ENCODE measurements around the gene PTPN22. TPM values are rescaled to one million over a fixed set of nuclear protein-coding genes. Genes with fewer than 3 reads are reported as not detected.

PTPN22 gene
- polyA plus RNA-seq, 1 donor (not counting 4 experiments of a cell fraction or from before 2014, with no cell fraction given): 0.39 TPM

GRCh38 chr1:113895098-113895497, 23.6 kb upstream of the PTPN22 start:
- Histone ChIP-seq H3K36me3 (ENCODE audit: control insufficient read depth in 2 of 2, extremely low read depth in 1 of 2, insufficient read depth in 2 of 2, low read length in 2 of 2) (peaks cover 7 to 12% of the 10 kb centered on the region in 2 experiments), H3K4me1 (ENCODE audit: control insufficient read depth, extremely low read depth, insufficient read depth, low read length) (no peaks in the 10 kb centered on the region), H3K79me2 (ENCODE audit: control insufficient read depth, insufficient read depth, low read length) (no peaks in the 10 kb centered on the region), H3K27ac (ENCODE audit: control insufficient read depth, insufficient read depth, low read length) (no peak overlapping the region), H3K9ac (ENCODE audit: control insufficient read depth, extremely low read depth, insufficient read depth, low read length) (no peak overlapping the region), H3K4me2 (ENCODE audit: control insufficient read depth, extremely low read depth, insufficient read depth, low read depth, low read length) (no peak overlapping the region), H3K27me3 (ENCODE audit: control insufficient read depth, extremely low read depth, insufficient read depth, low read length) (no peaks in the 10 kb centered on the region), H3K9me3 (ENCODE audit: control insufficient read depth, low read depth, low read length) (no peaks in the 10 kb centered on the region), H4K20me1 (ENCODE audit: control insufficient read depth, extremely low read depth, insufficient read depth, low read length) (no peaks in the 10 kb centered on the region), H3K9me1 (ENCODE audit: control insufficient read depth, extremely low read depth, insufficient read depth, low read length) (no peaks in the 10 kb centered on the region), H2AFZ (ENCODE audit: control insufficient read depth, low read length) (no peak overlapping the region), H3K4me3 (ENCODE audit: control insufficient read depth in 2 of 3, extremely low read depth in 1 of 3, insufficient read depth in 2 of 3, low read depth in 1 of 3, low read length in 3 of 3) (no peak overlapping the region)
- FAIRE-seq (no peak), DNase-seq (ENCODE audit: low read depth, low spot score) (no peak)
- dilution Hi-C loops (cut with MboI; ENCODE audit: extremely low pct_ligation_motif_present, low sequenced_read_pairs): no loop called here
- TF ChIP-seq EZH2 (IDR thresholded peaks at IDR 0.05; ENCODE audit: low read length) (no peak), CTCF (optimal IDR thresholded peaks at IDR 0.05 in 1 of 3, IDR thresholded peaks at IDR 0.05 in 1 of 3, conservative IDR thresholded peaks at IDR 0.05 in 1 of 3; ENCODE audit: extremely low read depth in 1 of 3, insufficient read depth in 2 of 3, low read length in 3 of 3) (no peak)

- dilution Hi-C loops (cut with MboI; ENCODE audit: extremely low pct_ligation_motif_present, low sequenced_read_pairs): no loop called here
- Histone ChIP-seq H3K27ac (ENCODE audit: control insufficient read depth, insufficient read depth, low read length) (no peak overlapping the region), H2AFZ (ENCODE audit: control insufficient read depth, low read length) (no peak overlapping the region), H3K9me3 (ENCODE audit: control insufficient read depth, low read depth, low read length) (no peaks in the 10 kb centered on the region), H3K4me2 (ENCODE audit: control insufficient read depth, extremely low read depth, insufficient read depth, low read depth, low read length) (no peak overlapping the region), H3K4me1 (ENCODE audit: control insufficient read depth, extremely low read depth, insufficient read depth, low read length) (peaks cover 3% of the 10 kb centered on the region), H4K20me1 (ENCODE audit: control insufficient read depth, extremely low read depth, insufficient read depth, low read length) (no peaks in the 10 kb centered on the region), H3K4me3 (ENCODE audit: control insufficient read depth in 2 of 3, extremely low read depth in 1 of 3, insufficient read depth in 2 of 3, low read depth in 1 of 3, low read length in 3 of 3) (no peak overlapping the region), H3K36me3 (ENCODE audit: control insufficient read depth in 2 of 2, extremely low read depth in 1 of 2, insufficient read depth in 2 of 2, low read length in 2 of 2) (peaks cover 6 to 9% of the 10 kb centered on the region in 2 experiments), H3K9me1 (ENCODE audit: control insufficient read depth, extremely low read depth, insufficient read depth, low read length) (no peaks in the 10 kb centered on the region), H3K9ac (ENCODE audit: control insufficient read depth, extremely low read depth, insufficient read depth, low read length) (no peak overlapping the region), H3K79me2 (ENCODE audit: control insufficient read depth, insufficient read depth, low read length) (no peaks in the 10 kb centered on the region), H3K27me3 (ENCODE audit: control insufficient read depth, extremely low read depth, insufficient read depth, low read length) (no peaks in the 10 kb centered on the region)
- FAIRE-seq: no peak
- DNase-seq (ENCODE audit: low read depth, low spot score): no peak
- TF ChIP-seq EZH2 (IDR thresholded peaks at IDR 0.05; ENCODE audit: low read length): no peak
These were observed 21.8 kb upstream of the PTPN22 start for GRCh38 chr1:113893267-113893666.

GRCh38 chr1:113891631-113892220, 20.2 kb upstream of the PTPN22 start:
- Histone ChIP-seq H3K36me3 (ENCODE audit: control insufficient read depth in 2 of 2, extremely low read depth in 1 of 2, insufficient read depth in 2 of 2, low read length in 2 of 2) (peaks cover 0 to 4% of the 10 kb centered on the region in 2 experiments), H3K4me3 (ENCODE audit: control insufficient read depth in 2 of 3, extremely low read depth in 1 of 3, insufficient read depth in 2 of 3, low read depth in 1 of 3, low read length in 3 of 3) (no peak overlapping the region), H3K4me2 (ENCODE audit: control insufficient read depth, extremely low read depth, insufficient read depth, low read depth, low read length) (no peak overlapping the region), H3K27me3 (ENCODE audit: control insufficient read depth, extremely low read depth, insufficient read depth, low read length) (no peaks in the 10 kb centered on the region), H3K9me3 (ENCODE audit: control insufficient read depth, low read depth, low read length) (no peaks in the 10 kb centered on the region), H4K20me1 (ENCODE audit: control insufficient read depth, extremely low read depth, insufficient read depth, low read length) (no peaks in the 10 kb centered on the region), H2AFZ (ENCODE audit: control insufficient read depth, low read length) (no peak overlapping the region), H3K27ac (ENCODE audit: control insufficient read depth, insufficient read depth, low read length) (no peak overlapping the region), H3K4me1 (ENCODE audit: control insufficient read depth, extremely low read depth, insufficient read depth, low read length) (peaks cover 11% of the 10 kb centered on the region), H3K79me2 (ENCODE audit: control insufficient read depth, insufficient read depth, low read length) (no peaks in the 10 kb centered on the region), H3K9me1 (ENCODE audit: control insufficient read depth, extremely low read depth, insufficient read depth, low read length) (no peaks in the 10 kb centered on the region), H3K9ac (ENCODE audit: control insufficient read depth, extremely low read depth, insufficient read depth, low read length) (no peak overlapping the region)
- dilution Hi-C loops (cut with MboI; ENCODE audit: extremely low pct_ligation_motif_present, low sequenced_read_pairs): no loop called here
- FAIRE-seq: no peak
- no peak for TF ChIP-seq EZH2 (IDR thresholded peaks at IDR 0.05; ENCODE audit: low read length)
- no peak for TF ChIP-seq CTCF (optimal IDR thresholded peaks at IDR 0.05 in 1 of 3, IDR thresholded peaks at IDR 0.05 in 1 of 3, conservative IDR thresholded peaks at IDR 0.05 in 1 of 3; ENCODE audit: extremely low read depth in 1 of 3, insufficient read depth in 2 of 3, low read length in 3 of 3)
- DNase-seq (ENCODE audit: low read depth, low spot score): no peak
